Umbilical cord (tissue), 2 donors: ENCODE measurements around the gene WNT7A. TPM values are rescaled to one million over a fixed set of nuclear protein-coding genes. Genes with fewer than 3 reads are reported as not detected.

Source experiments
- DNase-seq: peaks from one replicate; pipeline ENCODE4 v3.0.0-alpha.2; 2015; ENCODE audit warnings: low spot score
- total RNA-seq: library from RNA; depleted of rRNA; stranded (reverse); fragments of >200 nt; gene quantifications from one replicate; pipeline ENCODE4 v1.2.3, GENCODE V29; 2014; ENCODE audit warnings: low replicate concordance; ENCODE audit not compliant: insufficient read depth

Gene WNT7A
- total RNA-seq, 1 donor from 2014 or later: 1.4 TPM

GRCh38 chr3:13794322-13794721 is 85.5 kb downstream of the WNT7A start:
- no peak for DNase-seq

DNA sequence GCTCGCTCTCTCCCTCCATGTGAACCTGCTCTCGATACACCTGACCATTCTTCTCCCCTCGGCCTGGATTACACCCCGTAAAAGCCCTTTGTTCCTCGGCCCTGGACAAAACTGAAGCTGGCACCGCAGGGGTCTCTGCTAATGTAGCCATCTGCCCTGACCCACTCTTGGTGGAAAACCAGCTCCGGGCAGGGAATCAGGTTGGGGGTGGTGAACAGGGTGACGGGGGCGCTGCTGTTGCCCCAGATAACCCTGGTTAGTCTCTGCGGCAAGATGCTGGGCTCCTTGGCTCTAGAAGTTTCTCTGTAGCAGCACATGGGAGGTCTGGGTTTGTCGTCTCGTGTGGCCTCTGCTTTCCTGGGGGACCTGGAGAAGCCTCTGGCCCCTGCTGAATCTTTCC is 86.4 kb downstream of the WNT7A start:
- DNase-seq: no peak

DNA sequence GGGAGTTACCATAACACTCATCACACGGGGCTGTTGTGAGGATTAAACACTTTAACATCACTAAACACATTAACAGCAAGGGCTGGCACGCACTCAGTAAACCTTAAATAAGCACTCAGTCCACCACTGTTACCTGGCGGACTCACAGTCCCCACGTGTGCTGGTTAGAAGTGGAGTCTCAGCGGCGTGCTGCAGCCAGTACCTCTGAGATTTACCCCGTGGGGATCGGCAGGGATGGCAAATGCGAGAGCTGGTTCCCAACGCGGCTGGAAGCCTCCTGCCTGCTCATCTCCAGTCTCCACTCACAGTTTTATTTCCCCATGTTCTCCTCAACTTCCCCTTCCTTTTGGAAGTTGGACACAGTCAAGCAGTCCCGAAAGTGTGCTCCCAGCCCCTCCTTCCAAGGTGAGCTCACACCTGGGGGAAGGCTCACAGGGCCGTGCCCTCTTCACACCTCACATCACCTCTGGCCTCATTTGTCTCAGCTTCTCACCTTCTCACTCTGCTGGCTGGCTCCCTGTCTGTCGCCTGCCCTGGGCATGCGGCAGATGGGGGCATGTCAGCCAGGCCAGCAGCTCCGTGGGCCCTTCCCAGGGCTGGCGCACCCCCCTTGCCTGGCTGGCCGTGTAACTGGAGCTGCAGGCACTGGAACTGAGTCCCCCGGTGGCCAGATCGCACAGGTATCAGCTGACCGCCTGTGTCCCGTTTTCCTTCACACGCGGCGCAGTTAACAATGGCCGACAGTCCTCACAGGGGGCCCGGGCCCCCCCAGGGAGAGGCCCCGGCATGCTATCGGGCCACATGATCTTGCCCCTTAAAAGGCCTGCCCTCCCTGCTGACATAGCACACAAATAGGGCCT is 87.1 kb downstream of the WNT7A start:
- no peak for DNase-seq

DNA sequence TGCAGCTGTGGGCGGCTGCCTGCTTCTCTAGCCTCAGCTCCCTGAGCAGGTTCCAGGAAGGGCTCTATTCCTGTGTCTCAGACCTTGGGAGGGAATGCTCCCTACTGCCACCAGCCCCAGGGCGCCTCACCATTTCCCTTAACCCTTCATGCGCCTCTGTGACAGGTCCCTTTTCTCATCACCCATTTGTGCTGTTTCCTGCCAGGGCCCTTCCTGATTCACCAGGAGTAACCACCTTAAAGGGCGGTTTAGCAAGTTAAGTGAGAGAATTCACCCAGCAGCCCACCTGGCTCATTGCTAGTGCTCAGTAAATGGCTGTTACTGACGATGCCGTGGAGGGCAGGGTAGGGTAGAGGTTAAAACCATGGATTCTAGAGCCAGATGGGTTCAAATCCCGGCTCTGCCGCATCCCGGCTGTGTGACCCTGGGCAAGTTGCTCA is 87.8 kb downstream of the WNT7A start:
- DNase-seq: no peak

DNA sequence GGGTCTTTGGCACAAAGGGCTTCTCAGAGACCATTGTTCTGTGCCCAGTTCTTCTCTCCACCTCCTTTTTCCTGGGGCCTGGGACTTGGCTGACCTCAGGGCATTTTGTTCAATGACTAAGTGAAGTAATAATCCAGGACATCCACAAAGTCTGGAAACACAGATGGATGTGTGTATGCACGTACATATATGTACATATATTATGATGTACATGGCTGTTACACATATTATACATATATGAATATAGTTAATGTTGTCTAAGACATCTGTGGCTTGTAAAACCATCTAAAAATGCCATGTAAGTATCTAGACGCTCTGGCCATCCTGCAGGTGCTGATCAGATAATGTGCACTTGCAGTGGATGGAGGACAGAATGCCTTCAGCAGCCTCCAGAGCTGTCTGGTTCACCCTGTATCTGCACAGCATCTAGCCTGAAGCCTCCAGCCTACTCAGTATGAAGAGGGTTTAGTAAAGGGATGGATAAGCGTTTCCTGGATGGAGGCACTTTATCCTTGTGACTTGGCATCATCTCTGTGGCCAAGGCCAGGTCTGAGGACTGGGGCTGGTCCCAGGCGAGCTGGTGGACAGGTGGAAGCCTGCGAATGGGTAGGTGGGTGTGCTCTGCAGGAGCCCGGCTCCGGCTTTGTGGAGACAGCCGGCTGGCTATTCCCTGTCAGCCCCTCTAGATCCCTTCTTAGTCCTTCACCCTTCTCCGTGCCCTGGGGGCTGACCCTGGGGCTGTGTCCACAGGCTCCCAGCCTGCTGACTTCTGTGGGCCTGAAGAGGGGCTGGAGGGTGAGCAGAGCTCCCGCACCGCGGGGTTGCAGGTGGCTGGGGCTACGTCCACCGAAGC is 88.4 kb downstream of the WNT7A start:
- DNase-seq: no peak

- DNase-seq: no peak
These were observed 89.3 kb downstream of the WNT7A start for GRCh38 chr3:13790376-13791197.

GRCh38 chr3:13788522-13789424 is 91.1 kb downstream of the WNT7A start:
- no peak for DNase-seq

DNA sequence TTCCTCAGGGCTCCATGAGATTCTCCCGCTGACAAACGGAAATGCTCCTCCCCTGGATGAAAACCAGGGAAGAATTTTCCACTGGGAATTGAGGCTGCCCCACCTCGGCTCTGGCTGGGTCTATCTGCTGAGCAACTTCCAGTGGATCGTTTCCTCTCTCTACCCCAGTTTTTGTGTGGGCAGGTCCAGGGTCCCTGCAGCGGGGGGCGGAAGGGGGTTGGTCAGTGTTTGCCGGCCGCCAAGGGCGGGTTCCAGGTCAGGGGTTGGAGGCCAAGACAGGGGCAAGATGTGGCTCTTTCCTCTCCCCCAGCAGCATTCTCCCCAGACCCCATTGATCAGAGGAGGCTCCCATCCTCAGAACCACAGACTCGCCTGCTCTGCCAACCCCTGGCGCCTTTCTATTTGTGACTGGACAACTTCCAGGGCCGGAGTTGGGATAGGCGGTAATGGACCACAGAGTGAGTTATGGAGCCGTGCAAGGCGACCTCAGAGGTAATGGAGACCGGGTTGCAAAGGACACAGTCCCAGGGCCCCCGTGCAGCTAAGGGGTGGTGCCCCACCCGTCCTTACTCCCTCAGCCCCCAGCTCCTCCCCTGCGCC is 92.2 kb downstream of the WNT7A start:
- no peak for DNase-seq

GRCh38 chr3:13786811-13787210 is 93.1 kb downstream of the WNT7A start:
- DNase-seq: no peak

DNA sequence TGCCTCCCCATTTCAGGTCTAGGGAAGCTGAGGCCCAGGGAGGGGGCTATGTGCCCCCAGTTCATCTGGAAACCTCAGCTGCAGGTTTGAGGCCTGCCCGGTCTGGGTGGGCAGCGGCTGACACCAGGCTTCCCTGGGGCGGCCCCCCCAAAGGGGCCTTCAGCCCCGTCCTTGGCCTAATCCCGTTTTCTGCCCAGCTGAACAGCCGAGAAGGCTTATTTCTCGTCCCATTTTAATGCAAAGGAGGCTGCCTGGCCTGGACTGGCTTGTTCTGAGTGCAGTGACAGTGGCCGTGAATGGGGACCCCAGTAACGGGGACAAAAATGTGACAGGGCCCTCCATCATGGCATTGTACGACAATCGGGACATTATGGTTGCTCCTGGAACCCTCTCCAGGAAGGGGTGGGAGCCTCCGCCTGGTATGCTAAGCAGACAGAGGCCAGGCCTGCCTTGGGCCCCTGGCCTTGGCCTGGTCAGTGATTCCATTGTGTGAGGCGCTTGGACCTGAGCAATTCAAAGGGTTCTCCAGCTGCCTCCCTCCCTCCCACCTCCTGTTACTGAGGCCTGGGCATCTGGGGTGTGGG is 93.9 kb downstream of the WNT7A start:
- no peak for DNase-seq

DNA sequence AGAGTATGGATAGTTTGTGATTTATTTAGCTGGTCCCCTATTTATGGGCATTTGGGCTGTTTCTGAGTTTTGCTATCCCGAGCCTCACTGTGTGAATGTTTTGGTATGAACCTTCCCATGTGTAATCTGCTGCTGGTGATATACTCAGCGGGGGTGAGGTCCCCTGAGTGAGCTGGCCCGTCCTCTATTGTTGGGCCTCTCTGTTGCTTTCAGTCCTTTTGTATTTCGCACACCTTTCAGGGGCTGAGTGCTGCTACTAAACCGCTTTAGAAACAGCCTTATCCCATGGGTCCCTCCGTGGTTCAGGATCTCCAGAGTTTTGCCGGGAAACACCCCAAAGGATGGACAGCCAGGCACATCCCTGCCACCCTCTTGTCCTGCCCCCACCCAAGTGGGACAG is 94.5 kb downstream of the WNT7A start:
- DNase-seq: no peak

DNA sequence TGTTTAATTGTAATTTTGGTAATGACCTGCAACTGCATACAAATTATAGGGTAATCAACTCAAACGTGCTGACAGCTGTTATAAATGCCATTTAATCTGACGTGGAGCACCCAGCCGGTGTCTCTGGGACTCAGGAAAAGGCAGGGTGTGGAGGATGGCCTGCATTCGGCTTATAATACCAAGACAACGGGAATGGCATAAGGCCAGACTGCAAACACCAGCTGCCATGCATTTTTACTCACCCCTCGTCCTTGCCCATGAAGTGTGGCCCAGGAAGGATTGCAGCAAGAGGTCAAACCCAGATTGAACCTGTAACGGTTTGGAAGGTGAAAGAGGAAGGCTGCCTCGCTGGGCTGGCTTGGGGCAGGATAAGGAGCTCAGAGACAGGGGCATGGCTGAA is 96.4 kb downstream of the WNT7A start:
- no peak for DNase-seq

DNA sequence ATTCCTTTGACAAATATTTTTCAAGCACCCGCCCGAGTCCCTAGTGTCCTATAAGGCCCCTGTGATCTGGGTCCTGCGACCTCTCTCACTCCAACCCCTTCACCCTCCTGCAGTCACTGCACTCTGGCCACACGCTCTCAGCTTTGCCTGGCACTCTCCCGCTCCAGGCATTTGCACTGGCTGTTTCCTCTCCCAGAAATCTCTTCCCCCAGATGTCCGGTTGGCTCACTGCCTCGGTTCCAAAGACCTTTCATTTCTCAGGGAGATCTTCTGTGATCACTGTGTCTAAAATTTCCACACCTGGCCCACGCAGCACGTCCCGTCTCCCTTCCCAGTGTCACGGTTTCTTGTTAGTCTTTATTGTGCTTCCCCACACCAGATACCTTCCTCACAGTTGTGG is 97.4 kb downstream of the WNT7A start:
- DNase-seq: peak; percentile 19

- DNase-seq: no peak
These were observed 98.5 kb downstream of the WNT7A start for GRCh38 chr3:13781417-13781816.

DNA sequence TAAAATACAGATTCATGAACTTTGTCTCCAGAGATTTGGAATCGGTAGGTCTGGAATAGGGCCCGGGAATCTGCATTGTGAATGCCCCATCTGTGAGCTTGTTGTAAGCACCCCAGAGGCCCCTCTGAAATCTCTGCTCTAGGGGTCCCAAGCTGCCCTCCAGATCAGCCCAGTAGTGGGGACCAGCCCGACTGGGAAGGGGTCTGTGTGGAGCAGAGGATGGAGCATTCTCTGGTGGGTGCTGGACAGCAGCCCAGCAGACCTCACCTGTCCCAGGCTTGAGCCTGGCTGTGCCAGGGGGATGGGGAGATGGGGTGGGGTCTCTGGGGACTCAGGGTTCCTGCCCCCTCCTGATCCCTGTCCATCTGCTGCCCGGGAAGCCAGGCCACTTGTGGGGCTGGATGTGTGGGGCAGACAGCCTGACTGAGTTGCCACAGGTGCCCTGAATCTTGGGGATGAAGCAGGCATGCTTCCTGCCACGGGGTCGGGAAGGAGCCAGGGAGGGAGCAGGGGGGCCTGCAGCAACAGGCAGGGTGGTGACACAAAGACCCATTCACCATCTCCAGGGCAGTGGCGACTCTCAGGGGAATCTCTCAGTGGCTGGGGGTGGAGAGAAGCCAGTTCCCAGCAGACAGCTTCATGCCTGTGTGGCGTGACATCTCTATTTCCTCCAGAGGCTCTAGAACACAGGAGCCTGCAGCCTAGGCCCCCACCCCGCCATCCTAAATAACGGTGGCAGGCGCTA is 99.3 kb downstream of the WNT7A start:
- no peak for DNase-seq

DNA sequence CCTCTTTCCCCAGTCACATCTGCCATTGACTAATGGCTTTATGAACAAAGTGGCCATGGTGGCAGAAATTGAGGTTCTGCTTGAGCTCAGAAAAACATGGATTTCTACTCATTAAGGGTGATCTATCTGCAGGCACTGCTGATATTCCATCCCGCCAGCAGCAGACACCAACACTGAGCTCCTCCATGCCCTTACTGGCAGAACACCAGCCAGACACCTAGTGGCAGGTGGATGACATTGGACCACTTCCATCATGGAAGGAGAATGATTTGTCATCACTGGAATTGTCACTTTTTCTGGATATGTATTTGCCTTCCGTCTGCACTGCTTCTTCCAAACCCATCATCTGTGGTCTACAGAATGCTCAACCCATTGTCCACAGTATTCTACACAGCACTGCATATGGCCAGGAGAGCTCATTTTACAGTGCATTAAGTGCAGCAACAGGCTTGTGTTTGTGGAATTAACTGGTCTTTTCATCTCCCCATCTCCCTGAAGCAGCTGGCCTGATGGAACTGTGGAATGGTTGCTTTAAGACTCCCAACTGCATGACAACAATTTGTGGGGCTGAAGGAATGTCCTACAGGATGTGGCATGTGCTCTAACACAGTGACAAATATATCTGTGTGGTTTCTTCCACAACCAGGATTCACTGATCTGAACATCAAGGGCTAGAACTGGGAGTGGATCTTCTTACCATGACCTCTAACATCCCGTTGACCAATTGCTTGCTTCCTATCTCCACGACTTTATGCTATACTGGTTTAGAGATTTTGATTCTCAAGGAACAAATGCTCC is 103.4 kb downstream of the WNT7A start:
- no peak for DNase-seq

DNA sequence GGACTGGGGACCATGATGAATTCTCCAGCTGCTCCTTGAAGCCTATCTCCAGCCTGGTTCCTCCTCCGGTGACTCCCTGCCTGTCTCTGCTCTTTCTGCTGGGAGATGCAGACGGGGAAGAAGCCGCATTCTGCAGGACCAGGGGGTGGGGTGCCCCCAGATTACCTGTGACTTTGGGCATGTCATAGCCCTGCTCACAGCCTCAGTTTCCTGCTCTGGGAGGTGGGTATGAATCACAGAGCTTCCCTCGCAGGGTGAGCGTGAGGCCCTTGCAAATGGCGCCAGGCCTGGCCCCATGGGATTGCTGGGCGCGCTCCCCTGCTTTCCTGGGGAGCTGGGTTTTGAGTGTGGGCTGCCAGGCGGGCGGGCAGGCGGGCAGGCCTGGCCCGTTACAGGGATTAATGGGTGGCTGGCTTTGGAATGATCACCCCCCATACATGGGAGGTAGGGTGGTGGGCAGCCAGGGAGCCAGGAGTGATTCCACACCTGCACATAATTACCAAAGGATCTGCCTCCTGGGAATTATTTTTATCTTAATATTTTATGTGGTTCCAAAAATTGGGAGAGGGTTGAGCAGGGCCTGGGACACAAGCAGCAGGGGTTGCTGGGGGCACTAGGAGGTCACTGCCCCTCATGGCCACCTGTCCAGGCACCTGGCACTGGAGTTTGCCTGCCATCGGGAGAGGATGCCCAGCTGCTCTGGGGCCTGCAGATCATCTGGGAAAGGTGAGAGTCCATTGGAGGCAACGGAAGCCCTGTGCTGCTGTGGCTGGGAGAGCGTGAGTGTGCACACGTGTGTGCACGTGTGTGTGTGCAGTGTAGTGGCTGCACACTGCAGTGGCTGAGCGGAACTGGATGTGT is 106.8 kb downstream of the WNT7A start:
- DNase-seq: no peak
